Measurements from ENCODE around the gene MSL3B.

Gene MSL3B

GRCh38 chr2:233833345-233833744 is 34.8 kb downstream of the MSL3B start:
- no peak for DNase-seq (ENCODE audit: low spot score)

- DNase-seq (ENCODE audit: low spot score): no peak
These were observed 35.3 kb downstream of the MSL3B start for GRCh38 chr2:233832869-233833311.

GRCh38 chr2:233832414-233832813 is 35.8 kb downstream of the MSL3B start:
- DNase-seq (ENCODE audit: low spot score): no peak

GRCh38 chr2:233831861-233832260 is 36.3 kb downstream of the MSL3B start:
- no peak for DNase-seq (ENCODE audit: low spot score)

GRCh38 chr2:233831011-233831721 is 37.0 kb downstream of the MSL3B start:
- no peak for DNase-seq (ENCODE audit: low spot score)

GRCh38 chr2:233830111-233830802 is 37.9 kb downstream of the MSL3B start:
- no peak for DNase-seq (ENCODE audit: low spot score)

GRCh38 chr2:233829193-233830110 is 38.7 kb downstream of the MSL3B start:
- DNase-seq (ENCODE audit: low spot score): no peak

GRCh38 chr2:233828546-233829192 is 39.5 kb downstream of the MSL3B start:
- DNase-seq (ENCODE audit: low spot score): no peak

- no peak for DNase-seq (ENCODE audit: low spot score)
These were observed 43.8 kb downstream of the MSL3B start for GRCh38 chr2:233824373-233824772.

GRCh38 chr2:233823731-233824121 is 44.5 kb downstream of the MSL3B start:
- DNase-seq (ENCODE audit: low spot score): no peak

- DNase-seq (ENCODE audit: low spot score): no peak
These were observed 45.1 kb downstream of the MSL3B start for GRCh38 chr2:233822781-233823730.

- DNase-seq (ENCODE audit: low spot score): no peak
These were observed 46.0 kb downstream of the MSL3B start for GRCh38 chr2:233822101-233822771.

- DNase-seq (ENCODE audit: low spot score): no peak
These were observed 46.5 kb downstream of the MSL3B start for GRCh38 chr2:233821709-233822100.

GRCh38 chr2:233821196-233821595 is 47.0 kb downstream of the MSL3B start:
- no peak for DNase-seq (ENCODE audit: low spot score)

GRCh38 chr2:233820774-233821105 is 47.4 kb downstream of the MSL3B start:
- DNase-seq (ENCODE audit: low spot score): no peak

- no peak for DNase-seq (ENCODE audit: low spot score)
These were observed 48.1 kb downstream of the MSL3B start for GRCh38 chr2:233819884-233820773.

- DNase-seq (ENCODE audit: low spot score): no peak
These were observed 49.3 kb downstream of the MSL3B start for GRCh38 chr2:233818639-233819621.

GRCh38 chr2:233817995-233818638 is 50.1 kb downstream of the MSL3B start:
- DNase-seq (ENCODE audit: low spot score): no peak
